Thoracic aorta (tissue), 2 donors: ENCODE data around the gene FTO. TPM values are rescaled to one million over a fixed set of nuclear protein-coding genes. Genes with fewer than 3 reads are reported as not detected.

Experiments used
- ATAC-seq: fragments of 150-250 bp; one replicate; pipeline ENCODE4 v1.8.0; 2017; ENCODE audit warnings: low read depth; ENCODE audit not compliant: insufficient number of reproducible peaks, low FRiP score
- DNase-seq: peaks from one replicate; pipeline ENCODE4 v3.0.0-alpha.2; 2020; ENCODE audit warnings: low spot score
- H3K27ac ChIP-seq, 2 donors: fragments of 200-600 bp; sonication (generic); 1 replicate in 1 of 2; 2 replicates in 1 of 2; pipeline ENCODE4 v1.5.1; 2016; ENCODE audit warnings: mild to moderate bottlenecking in 2 of 2, moderate library complexity in 2 of 2
- H3K27me3 ChIP-seq: fragments of 200-600 bp; sonication (generic); replicated peaks from 2 replicates; pipeline ENCODE4 v1.6.0; 2016; ENCODE audit warnings: mild to moderate bottlenecking; ENCODE audit not compliant: insufficient read depth
- H3K36me3 ChIP-seq: fragments of 200-600 bp; sonication (generic); one replicate; pipeline ENCODE4 v1.5.1; 2016
- H3K4me1 ChIP-seq, 2 donors: fragments of 200-600 bp; sonication (generic); 1 replicate in 1 of 2; 2 replicates in 1 of 2; pipeline versions ENCODE4 v1.5.1 to v1.6.0; 2016; ENCODE audit warnings: low read depth in 2 of 2, mild to moderate bottlenecking in 1 of 2; ENCODE audit not compliant: control insufficient read depth in 1 of 2
- H3K4me3 ChIP-seq: fragments of 200-600 bp; sonication (generic); 2 replicates; pipeline ENCODE4 v1.5.1; 2016; ENCODE audit warnings: mild to moderate bottlenecking
- H3K9me3 ChIP-seq: fragments of 200-600 bp; sonication (generic); 2 replicates; pipeline ENCODE4 v1.5.1; 2016
- CTCF ChIP-seq: fragments of 200-600 bp; sonication (generic); IDR thresholded peaks from one replicate; pipeline ENCODE4 v1.5.1; 2019; ENCODE audit warnings: antibody characterized with exemption
- total RNA-seq, 2 donors: library from RNA; depleted of rRNA; stranded (reverse); fragments of >200 nt; gene quantifications; one replicate each; pipeline versions ENCODE4 v1.1.0 to v1.2.3, GENCODE V29; 2016

FTO gene
- total RNA-seq, 2 donors from 2014 or later = 99.6 to 103 TPM

DNA sequence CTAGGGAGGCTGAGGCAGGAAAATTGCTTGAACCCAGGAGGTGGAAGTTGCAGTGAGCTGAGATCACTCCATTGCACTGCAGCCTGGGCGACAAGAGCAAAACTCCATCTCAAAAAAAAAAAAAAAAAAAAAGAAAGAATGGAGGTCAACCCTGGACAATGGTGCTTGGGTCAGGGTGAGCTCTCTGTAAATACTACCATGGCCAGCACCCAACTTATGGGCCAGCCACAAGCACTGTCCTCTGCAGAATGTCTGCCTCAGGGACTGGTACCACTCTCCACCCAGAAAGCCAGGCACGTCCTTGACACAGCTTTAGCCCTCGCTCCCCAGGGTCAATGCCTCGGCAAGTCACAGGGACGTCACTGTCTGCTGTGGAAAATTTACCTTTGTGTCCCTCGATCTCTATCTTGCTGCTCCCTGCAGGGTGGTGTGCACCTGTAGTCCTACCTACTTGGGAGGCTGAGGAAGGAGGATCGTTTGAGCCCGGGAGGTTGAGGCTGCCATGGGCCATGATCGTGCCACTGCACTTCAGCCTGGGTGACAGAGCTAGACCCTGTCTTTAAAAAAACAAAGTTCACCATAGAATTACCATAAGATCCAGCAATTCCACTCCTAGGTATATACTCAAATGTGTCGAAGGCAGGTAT lies 459.4 kb downstream of the FTO start:
- H3K4me3 ChIP-seq = no peak overlapping the region
- H3K9me3 ChIP-seq = no peaks in the 10 kb centered on the region
- no peak for DNase-seq
- no peaks in the 10 kb centered on the region for H3K36me3 ChIP-seq
- no peaks in the 10 kb centered on the region for H3K4me1 ChIP-seq
- no peaks in the 10 kb centered on the region for H3K27me3 ChIP-seq
- TF ChIP-seq CTCF = no peak
- no peak overlapping the region for H3K27ac ChIP-seq
- ATAC-seq = no peak

GRCh38 chr16:54164789-54165173 lies 460.8 kb downstream of the FTO start:
- no peak for DNase-seq
- H3K27ac ChIP-seq = no peak overlapping the region
- H3K27me3 ChIP-seq = no peaks in the 10 kb centered on the region
- no peak for TF ChIP-seq CTCF
- no peak overlapping the region for H3K4me3 ChIP-seq
- H3K4me1 ChIP-seq = no peaks in the 10 kb centered on the region
- no peaks in the 10 kb centered on the region for H3K9me3 ChIP-seq
- no peaks in the 10 kb centered on the region for H3K36me3 ChIP-seq
- ATAC-seq = no peak

- no peak overlapping the region for H3K4me3 ChIP-seq
- H3K36me3 ChIP-seq = no peaks in the 10 kb centered on the region
- H3K9me3 ChIP-seq = no peaks in the 10 kb centered on the region
- H3K4me1 ChIP-seq = no peaks in the 10 kb centered on the region
- TF ChIP-seq CTCF = no peak
- H3K27ac ChIP-seq = no peak overlapping the region
- H3K27me3 ChIP-seq = no peaks in the 10 kb centered on the region
- ATAC-seq (no peak), DNase-seq (no peak)
Observed at GRCh38 chr16:54165174-54165911, 461.4 kb downstream of the FTO start.

GRCh38 chr16:54165912-54166865 lies 462.2 kb downstream of the FTO start:
- Histone ChIP-seq H3K4me1 (no peaks in the 10 kb centered on the region), H3K27ac (no peak overlapping the region), H3K4me3 (no peak overlapping the region), H3K9me3 (no peaks in the 10 kb centered on the region), H3K27me3 (no peaks in the 10 kb centered on the region), H3K36me3 (no peaks in the 10 kb centered on the region)
- DNase-seq (no peak), ATAC-seq (no peak)
- TF ChIP-seq CTCF = no peak

GRCh38 chr16:54169112-54169511 lies 465.2 kb downstream of the FTO start:
- H3K36me3 ChIP-seq = no peaks in the 10 kb centered on the region
- H3K9me3 ChIP-seq = no peaks in the 10 kb centered on the region
- H3K27me3 ChIP-seq = no peaks in the 10 kb centered on the region
- H3K4me1 ChIP-seq = no peaks in the 10 kb centered on the region
- TF ChIP-seq CTCF = no peak
- DNase-seq (no peak), ATAC-seq (no peak)
- no peak overlapping the region for H3K27ac ChIP-seq
- H3K4me3 ChIP-seq = no peak overlapping the region
